Renal cortex interstitium (tissue), 11 donors: Measurements from ENCODE around the gene SOX8. TPM values are rescaled to one million over a fixed set of nuclear protein-coding genes. Genes with fewer than 3 reads are reported as not detected.

ENCODE experiments used
- DNase-seq, 11 donors: peaks; one replicate each; pipeline ENCODE4 v3.0.0-alpha.2; 2013; ENCODE audit warnings: low read depth in 9 of 11, low spot score in 4 of 11; ENCODE audit errors: extremely low read depth in 1 of 11
- polyA plus RNA-seq, 3 donors: library from polyadenylated mRNA; unstranded; fragments of 120-200 nt; gene quantifications; one replicate each; pipeline ENCODE4 v1.2.1, GENCODE V29; 2013; ENCODE audit not compliant: insufficient read length in 3 of 3

Gene SOX8
- polyA plus RNA-seq, 3 donors: 2.9 to 4.7 (median 3.4) TPM

GRCh38 chr16:996681-997080 is 15.1 kb downstream of the SOX8 start:
- DNase-seq: no peak

- DNase-seq: peak in 5 of 11 donors; percentile 49 to 76 (median 65)
These were observed 16.0 kb downstream of the SOX8 start for GRCh38 chr16:997440-998051.

GRCh38 chr16:998211-998610 is 16.6 kb downstream of the SOX8 start:
- DNase-seq: no peak

- DNase-seq: no peak
These were observed 17.0 kb downstream of the SOX8 start for GRCh38 chr16:998615-999014.

- no peak for DNase-seq
These were observed 18.1 kb downstream of the SOX8 start for GRCh38 chr16:999677-1000076.

- no peak for DNase-seq
These were observed 19.0 kb downstream of the SOX8 start for GRCh38 chr16:1000608-1001007.

- DNase-seq: no peak
These were observed 19.5 kb downstream of the SOX8 start for GRCh38 chr16:1001096-1001495.

- DNase-seq: no peak
These were observed 21.0 kb downstream of the SOX8 start for GRCh38 chr16:1002399-1003166.

- DNase-seq: no peak
These were observed 22.1 kb downstream of the SOX8 start for GRCh38 chr16:1003391-1004347.

GRCh38 chr16:1005286-1005685 is 23.7 kb downstream of the SOX8 start:
- no peak for DNase-seq

GRCh38 chr16:1006781-1007180 is 25.2 kb downstream of the SOX8 start:
- no peak for DNase-seq

GRCh38 chr16:1007284-1007850 is 25.8 kb downstream of the SOX8 start:
- DNase-seq: no peak

- no peak for DNase-seq
These were observed 26.5 kb downstream of the SOX8 start for GRCh38 chr16:1008085-1008484.

GRCh38 chr16:1009358-1010150 is 28.0 kb downstream of the SOX8 start:
- DNase-seq: no peak

GRCh38 chr16:1010251-1010650 is 28.7 kb downstream of the SOX8 start:
- no peak for DNase-seq

GRCh38 chr16:1010815-1011214 is 29.2 kb downstream of the SOX8 start:
- DNase-seq: no peak

- no peak for DNase-seq
These were observed 29.9 kb downstream of the SOX8 start for GRCh38 chr16:1011316-1012082.

GRCh38 chr16:1012135-1012534 is 30.6 kb downstream of the SOX8 start:
- no peak for DNase-seq
